GM12865 (cell line): ENCODE data around the gene FAM3D.
"Not testable (repeated sequence)": the region's sequence is repeated elsewhere in the genome, so short reads cannot be mapped to it uniquely, and the experiment has no call there.

Source experiments
- DNase-seq: peaks from one replicate; pipeline ENCODE4 v3.0.0; 2010; ENCODE audit warnings: low read depth
- H3K4me3 ChIP-seq: 2 replicates; pipeline ENCODE4 v1.5.1; 2011; ENCODE audit warnings: mild to moderate bottlenecking, low read depth, low read length, control low read depth
- TF ChIP-seq, protein P1 (sequence below): IDR thresholded peaks from 2 replicates; pipeline ENCODE4 v1.5.1; 2011; ENCODE audit warnings: low read length, control low read depth, low read depth, inconsistent platforms; ENCODE audit not compliant: insufficient read depth; ENCODE audit errors: missing control alignments

FAM3D gene

GRCh38 chr3:58666683-58667082 is at the start of gene FAM3D:
Gene FAM3D, minus strand, starts transcription at chr3:58666774. Its CDS starts 11,211 bp downstream, at chr3:58655563.
- TF ChIP-seq, protein P1, sequence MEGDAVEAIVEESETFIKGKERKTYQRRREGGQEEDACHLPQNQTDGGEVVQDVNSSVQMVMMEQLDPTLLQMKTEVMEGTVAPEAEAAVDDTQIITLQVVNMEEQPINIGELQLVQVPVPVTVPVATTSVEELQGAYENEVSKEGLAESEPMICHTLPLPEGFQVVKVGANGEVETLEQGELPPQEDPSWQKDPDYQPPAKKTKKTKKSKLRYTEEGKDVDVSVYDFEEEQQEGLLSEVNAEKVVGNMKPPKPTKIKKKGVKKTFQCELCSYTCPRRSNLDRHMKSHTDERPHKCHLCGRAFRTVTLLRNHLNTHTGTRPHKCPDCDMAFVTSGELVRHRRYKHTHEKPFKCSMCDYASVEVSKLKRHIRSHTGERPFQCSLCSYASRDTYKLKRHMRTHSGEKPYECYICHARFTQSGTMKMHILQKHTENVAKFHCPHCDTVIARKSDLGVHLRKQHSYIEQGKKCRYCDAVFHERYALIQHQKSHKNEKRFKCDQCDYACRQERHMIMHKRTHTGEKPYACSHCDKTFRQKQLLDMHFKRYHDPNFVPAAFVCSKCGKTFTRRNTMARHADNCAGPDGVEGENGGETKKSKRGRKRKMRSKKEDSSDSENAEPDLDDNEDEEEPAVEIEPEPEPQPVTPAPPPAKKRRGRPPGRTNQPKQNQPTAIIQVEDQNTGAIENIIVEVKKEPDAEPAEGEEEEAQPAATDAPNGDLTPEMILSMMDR, result no peak
- no peak within 1 kb of the TSS for H3K4me3 ChIP-seq

DNA sequence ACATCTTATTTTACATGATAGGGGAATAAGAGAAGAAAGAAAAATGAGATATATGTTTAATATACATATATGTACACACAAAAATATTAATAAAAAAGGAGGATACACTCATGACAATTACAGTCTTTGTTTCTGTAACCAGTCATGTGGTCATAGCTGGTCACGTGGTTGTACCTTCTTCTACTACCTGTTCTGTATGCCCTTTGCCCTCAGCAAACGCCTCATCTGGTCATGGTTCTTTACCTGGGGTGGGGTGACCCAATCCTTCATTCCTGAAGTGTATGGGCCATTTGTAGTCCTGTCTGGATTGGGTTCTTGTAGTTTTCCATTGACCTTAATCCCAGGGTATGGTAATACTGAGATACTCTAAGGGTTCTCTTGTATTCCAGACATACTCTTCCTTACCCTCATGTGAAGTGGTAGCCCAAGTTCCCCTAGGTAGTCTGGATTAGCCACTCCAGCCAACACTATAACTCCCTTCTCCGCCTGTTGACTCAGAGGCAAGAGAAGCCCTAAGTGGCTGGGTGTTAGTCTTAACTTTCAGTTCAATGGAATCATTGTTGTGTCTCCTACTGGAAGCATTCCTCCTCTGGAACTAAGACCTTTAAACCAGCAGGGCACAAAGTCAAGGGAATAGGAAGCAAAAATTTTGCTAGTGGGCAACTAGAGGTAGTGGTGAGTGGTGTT is 47.3 kb upstream of the FAM3D start:
- no peak for DNase-seq

More at GRCh38 chr3:58666683-58667082, at the start of gene FAM3D:
- DNase-seq, result no peak

GRCh38 chr3:58711871-58712270 is 45.3 kb upstream of the FAM3D start:
- TF ChIP-seq, protein P1, result no peak
- no peak for DNase-seq
- H3K4me3 ChIP-seq, result no peak overlapping the region

More for the DNA sequence above, 47.3 kb upstream of the FAM3D start:
- TF ChIP-seq, protein P1, result no peak
- no peak overlapping the region for H3K4me3 ChIP-seq

DNA sequence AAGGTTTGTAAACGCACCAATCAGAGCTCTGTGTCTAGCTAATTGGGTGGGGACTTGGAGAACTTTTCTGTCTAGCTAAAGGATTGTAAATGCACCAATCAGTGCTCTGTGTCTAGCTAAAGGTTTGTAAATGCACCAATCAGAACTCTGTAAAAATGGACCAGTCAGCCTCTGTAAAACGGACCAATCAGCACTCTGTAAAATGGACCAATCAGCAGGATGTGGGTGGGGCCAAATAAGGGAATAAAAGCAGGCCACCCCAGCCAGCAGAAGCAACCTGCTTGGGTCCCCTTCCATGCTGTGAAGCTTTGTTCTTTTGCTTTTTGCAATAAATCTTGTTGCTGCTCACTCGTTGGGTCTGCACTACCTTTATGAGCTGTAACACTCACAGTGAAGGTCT is 42.4 kb upstream of the FAM3D start:
- H3K4me3 ChIP-seq, DNase-seq: not testable (repeated sequence)

- H3K4me3 ChIP-seq, result no peak overlapping the region
- no peak for DNase-seq
- TF ChIP-seq, protein P1, result no peak
Measured at GRCh38 chr3:58708116-58708791, 41.7 kb upstream of the FAM3D start.

DNA sequence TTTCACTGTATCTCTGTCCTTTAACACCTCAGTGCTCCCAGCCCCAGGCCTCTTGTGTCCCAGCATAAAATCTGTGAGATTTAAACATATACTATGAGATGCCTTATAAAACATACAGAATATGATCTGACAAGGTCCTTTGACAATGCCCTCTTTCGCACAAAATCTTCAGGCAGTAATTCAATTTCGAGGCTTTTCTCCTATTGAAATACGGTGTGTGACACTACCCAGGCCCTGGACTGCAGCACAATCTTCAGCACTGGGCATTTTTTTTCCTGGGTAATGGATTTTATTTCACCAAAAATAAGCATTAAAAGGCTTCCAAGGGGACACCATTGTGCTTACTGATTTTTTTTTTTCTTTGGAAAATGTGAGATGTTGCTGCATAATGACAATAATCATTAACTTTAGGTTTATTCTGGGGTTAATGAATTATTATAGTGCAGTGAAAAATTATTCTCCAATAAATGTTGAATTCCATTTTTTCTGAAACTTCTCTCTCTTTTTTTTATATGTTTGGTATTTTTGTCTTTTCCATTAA is 40.9 kb upstream of the FAM3D start:
- TF ChIP-seq, protein P1, result no peak
- no peak overlapping the region for H3K4me3 ChIP-seq
- no peak for DNase-seq

- no peak overlapping the region for H3K4me3 ChIP-seq
- DNase-seq, result no peak
- TF ChIP-seq, protein P1, result no peak
Measured at GRCh38 chr3:58706395-58707167, 40.0 kb upstream of the FAM3D start.
